ENCODE data around the gene CCNC.

CCNC gene

DNA sequence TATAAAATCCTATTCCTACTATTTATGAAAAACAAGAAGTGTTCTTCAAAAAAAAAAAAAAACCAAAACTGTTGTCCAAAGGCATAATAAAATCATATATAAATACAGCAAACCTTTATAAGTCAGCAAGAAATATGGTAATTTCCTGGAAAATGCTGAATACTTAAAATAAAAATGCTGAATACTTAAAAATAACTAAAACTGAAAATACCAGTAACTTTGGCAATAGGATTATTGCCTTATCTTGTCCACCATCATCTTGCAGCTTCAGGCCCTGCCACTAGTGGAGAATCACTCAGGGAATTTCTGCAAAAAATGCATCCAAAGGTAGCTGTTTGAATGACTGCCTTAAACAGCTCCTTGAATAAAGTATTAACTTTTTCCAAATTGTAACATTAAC lies 24.5 kb downstream of the CCNC start:
- no peak for DNase-seq

DNA sequence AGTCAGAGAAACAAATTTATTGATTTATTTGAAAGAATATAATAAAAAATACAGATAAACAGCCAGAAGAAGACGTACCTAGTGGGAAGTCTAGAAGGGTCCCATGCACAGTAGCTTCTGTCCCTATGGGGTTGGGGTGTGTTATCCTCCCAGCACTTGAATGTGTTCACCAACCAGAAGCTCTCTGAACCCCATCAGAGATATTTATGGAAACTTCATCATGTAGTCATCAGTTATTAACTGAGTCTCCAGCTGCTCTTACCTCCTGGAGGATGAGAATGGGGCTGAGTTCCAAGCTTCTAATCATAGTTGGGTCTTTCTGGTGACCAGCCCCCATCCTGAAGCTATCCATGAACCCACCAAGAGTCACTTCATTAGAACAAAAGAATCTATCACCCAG lies 37.8 kb downstream of the CCNC start:
- DNase-seq: no peak

DNA sequence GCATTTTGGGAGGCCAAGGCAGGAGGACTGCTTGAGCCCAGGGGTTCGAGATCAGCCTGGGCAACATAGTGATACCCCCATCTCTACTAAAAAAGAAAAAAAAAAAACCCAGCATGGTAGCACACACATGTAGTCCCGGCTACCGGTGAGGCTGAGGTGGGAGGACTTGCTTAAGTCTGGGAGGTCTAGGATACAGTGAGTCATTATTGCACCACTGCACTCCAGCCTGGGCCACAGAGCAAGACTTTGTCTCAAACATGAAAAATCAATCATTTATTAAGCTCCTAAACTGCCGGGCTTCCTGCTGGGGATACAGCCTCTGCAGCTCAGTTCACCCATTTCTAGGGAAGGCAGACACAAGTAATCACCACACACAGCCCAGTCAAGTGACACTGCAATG lies 45.9 kb downstream of the CCNC start:
- no peak for DNase-seq

DNA sequence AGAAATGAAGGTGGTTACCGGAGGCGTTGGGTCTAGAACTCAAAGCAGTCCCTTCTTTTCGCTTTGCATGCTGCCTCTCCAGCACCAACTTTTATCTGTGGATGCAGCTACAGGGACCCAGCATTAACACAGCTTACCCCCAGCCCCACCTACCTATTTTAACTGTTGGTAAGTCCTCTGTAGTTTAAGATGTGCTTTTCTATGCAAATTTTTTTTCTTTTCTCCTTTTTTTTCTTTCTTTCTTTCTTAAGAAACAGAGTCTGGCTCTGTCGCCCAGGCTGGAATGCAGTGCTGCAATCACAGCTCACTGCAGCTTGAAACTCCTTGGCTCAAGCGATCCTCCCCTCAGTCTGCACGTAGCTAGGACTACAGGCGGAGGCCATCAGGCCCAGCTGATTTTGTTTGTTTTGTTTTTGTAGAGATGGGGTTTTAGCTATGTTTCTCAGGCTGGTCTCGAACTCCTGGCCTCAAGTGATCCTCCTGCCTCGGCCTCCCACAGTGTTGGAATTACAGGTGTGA lies 46.8 kb downstream of the CCNC start:
- DNase-seq: no peak

DNA sequence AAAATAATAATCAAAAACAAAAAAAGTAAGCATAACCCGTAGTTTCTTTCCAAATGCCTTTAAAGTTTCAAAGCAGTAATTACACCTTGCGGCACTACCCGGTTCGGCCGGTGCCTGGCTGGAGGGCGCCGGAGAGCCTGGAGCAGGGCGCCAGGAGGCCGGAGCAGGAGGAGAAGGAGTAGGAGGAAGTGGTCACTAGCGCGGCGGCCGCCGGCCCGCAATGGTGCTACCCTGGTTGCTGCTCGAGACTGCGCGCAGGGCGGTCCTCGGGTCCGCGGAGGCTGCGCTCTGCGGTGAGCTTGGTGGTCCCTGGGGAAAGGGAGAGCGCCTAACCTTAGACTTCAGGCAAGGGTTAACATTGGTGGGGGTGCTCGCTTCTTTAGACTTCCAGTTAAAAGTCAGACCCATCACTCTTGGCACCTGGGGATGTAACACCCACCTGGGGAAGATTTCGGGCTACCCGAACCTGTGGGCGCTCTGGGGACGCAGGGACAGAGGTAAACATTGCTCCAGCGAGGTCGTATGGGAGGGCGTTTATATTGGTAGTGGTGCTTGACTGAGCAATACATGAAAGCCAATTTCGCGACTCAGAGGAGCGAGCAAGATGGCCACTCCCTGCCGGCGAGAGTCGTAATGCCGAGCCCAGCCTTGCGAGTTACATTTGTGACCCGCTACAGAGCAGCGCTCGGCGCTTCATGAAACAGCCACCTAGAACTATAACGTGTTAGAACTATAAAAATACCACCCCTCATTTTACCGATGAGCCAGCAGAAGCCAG lies 47.4 kb downstream of the CCNC start:
- DNase-seq: peak; percentile 64

DNA sequence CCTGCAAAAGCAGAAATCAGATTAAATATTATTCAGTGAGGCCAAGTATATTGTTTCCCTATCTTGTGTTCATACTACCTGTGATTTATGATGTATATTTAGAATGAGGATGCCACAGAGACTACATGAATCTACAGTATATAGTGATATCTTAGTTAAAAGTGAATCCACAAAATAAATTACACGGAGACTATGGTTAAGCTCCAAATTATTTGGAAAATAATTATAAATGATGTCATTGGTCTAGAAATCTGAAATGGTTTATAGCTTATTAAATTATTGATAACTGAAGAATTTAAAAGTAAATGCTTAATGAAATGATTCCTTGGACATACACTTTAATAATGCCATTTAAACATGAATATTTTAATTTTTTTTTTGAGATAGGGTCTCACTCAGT lies 49.0 kb downstream of the CCNC start:
- no peak for DNase-seq

DNA sequence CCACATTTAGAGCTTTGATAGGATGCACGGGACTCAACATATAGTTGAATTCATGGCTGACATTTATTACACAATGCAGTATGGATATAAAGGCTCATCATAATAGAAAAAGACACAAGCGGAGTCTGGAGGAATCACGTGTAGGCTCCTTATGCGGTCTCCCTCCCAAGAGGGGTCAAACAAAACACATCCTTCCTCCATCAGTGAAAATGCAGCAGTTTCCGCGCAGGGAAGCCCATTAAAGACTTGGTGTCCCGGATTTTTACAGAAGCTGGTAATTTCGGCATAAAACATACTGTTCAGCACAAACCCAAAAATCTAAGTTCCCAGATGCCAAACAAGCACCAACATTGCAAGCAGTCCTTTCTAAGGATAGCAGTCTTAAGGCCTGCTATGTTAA lies 54.4 kb downstream of the CCNC start:
- DNase-seq: no peak

DNA sequence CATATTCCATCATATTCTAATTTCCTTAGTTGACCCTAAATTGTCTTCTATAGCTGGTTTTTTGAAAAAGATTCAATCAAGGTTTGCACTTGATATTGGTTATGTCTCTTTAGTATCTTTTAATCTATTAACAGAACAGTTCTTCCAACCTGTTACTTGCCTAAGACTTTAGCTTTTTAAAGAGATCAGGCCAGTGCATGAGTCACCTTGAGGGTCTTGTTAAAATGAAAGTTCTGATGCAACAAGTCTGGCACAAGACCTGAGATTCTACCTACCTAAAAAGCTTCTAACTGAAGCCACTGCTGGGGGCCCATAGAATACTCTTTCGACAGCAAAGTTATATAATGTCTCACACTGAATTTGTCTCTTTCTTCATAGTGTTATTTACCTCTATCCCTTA lies 56.4 kb downstream of the CCNC start:
- DNase-seq: no peak

DNA sequence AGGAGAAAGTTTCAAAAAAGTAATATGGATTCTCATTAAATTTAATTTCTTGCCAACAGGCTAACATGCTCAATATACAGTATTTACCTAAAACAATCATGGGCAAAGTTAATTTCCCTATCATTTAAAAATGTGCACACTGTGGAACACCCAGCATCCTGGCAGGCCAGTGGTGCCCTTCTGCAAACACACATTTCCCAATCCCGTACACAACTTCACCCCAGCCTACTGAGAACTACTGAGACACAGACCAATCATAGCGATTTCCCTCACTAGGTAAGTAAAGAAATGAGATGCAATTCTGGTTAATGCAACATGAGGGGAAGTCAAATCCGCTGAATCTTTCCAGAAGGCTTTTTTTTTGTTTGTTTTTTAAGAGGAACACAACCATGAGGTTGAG lies 60.8 kb downstream of the CCNC start:
- DNase-seq: no peak

DNA sequence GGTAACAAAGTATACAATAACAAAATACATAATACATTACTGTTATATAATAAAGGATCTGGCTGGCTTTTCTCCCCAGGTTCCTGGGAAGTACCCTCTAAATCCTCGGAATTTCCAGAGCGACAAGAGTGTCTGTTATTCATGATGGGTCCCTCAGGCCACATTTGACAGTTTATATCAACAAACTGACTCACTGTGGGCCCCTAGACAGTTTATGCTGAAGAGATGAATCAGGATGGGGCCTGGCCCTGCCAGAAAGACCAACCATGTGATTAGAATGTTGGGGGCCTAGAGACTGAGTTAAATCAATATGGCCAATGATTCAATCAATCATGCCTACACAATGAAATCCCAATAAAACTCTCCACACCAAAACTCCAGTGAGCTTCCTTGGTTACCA lies 66.7 kb downstream of the CCNC start:
- no peak for DNase-seq

DNA sequence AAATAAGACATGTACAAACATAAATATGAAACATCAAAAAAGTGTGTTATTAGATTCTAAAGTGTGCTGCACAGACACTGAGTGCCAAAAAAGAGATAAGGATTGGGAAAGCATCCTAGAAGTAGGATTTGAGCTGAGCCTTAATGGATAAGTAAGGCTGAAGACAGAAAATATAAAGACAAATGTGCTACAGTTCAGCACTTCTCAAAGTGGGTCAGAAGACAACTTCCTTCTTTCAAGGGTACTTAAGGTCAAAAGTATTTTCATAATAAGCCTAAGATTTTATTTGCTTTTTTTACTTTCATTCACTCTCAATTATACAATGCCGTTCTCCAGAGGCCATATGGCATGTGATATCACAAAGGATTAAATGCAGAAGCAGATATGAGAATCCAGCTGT lies 70.0 kb downstream of the CCNC start:
- DNase-seq: no peak

DNA sequence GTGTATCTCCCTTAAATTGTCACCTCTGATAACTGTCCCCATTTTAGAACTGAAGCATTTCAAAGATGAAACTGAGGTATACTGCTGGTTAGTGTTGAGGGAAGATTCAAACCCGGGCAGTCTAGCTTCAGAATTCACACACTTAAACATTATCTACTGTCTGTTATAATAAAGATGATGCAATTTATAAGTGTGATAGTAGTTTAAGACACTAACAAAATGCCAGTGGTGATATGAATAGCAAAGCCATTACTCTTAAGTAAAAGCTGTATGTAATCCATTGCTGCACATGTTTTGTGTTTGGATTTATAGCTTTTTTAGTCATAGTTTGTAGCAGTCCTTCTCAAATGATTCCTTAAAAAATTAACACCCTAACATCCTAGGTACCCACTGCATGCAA lies 73.0 kb downstream of the CCNC start:
- no peak for DNase-seq
